IPS-11a (cell line): ENCODE results near the gene ATP13A2.
A peak's percentile ranks its signal among the peaks of the same experiment; 100 is the strongest.

Experiments
- H3K4me3 ChIP-seq: one replicate; pipeline ENCODE4 v1.5.1; 2013; ENCODE audit warnings: low read depth, low read length, control low read depth

ATP13A2 gene

DNA sequence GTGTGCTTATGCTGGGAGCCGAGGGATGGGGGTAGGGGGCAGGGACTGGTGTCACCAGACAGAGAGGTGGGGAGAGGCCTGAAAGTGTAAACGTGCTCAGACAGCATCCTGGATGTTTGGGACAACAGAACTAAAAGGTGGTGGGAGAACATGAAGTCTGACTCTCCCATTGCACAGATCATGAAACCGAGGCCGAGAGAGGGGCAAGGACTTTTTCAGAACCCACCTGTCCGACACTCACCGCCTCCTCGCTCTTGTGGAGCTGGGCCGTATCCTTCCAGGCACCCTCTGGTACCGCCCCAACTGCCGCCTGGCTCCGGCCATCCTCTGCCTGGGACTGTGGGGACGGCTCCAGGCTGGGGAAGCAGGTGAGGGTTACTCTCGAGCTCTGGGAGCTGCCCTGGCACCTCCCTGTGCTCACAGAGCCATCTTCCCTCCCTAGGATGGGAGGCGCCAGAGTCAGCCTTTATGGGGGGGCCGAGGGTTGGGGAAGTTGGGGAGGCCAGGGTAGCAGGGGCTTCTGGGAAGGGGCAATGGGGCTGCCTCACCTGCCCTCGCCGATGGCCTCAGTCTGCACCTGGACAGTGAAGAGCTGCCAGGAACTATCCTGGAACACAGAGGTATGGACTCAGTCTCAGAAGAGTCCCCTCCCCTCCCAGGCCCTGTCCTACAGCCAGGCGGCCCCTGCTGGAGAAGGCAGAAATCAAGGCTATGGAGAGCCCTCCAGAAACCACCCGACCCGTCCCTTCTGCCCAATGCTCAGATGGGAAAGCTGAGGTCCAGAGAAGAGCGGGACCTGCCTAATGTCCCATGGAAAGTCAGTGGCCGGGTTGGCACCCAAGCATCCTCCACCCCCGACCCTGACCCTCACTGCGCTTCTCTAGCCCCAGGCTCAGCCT is 7.0 kb downstream of the ATP13A2 start:
- H3K4me3 ChIP-seq, result no peak overlapping the region

- no peak overlapping the region for H3K4me3 ChIP-seq
Observed at GRCh38 chr1:17002524-17002902, 9.2 kb downstream of the ATP13A2 start.

DNA sequence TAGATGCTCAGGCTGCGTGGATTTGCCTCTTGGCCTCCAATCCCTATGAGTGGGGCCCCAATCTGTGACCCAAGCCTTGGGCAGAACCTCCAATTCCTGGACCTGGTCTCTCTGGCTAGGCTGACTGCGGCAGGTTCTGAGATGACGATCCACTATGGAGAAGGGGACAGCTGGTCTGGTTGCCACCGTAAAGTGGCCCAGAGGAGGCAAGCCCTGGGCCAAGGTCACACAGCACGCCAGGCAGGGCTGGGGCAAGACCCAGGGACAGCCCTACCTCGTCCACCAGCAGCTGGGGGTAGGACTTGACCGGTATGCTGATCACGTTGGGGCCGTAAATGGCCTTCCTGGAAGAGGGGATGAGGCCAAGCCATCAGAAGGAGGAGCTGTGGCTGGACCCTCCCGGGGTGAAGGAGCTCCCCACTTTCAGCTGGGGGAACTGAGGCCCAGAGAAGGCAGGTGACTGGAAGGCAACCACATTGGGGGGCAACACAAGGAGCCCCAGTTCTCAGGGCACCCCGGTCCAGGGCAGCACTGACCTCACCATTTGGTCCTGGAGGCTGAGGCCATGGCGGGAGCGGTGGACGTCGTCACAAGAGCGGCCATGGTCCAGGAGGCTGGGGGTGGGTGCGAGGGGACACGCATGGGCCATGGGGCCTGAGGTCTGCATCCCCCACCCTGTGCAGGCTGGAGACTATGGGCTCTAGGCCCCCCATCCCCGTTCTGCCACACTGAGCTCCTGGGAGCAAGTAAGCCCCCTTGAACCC is 9.8 kb downstream of the ATP13A2 start:
- H3K4me3 ChIP-seq, result no peak overlapping the region

- H3K4me3 ChIP-seq, result no peak overlapping the region
Observed at GRCh38 chr1:16999863-17000262, 11.9 kb downstream of the ATP13A2 start.

GRCh38 chr1:16998589-16998988 is 13.1 kb downstream of the ATP13A2 start:
- no peak overlapping the region for H3K4me3 ChIP-seq

GRCh38 chr1:16996845-16997244 is 14.9 kb downstream of the ATP13A2 start:
- H3K4me3 ChIP-seq, result no peak overlapping the region

DNA sequence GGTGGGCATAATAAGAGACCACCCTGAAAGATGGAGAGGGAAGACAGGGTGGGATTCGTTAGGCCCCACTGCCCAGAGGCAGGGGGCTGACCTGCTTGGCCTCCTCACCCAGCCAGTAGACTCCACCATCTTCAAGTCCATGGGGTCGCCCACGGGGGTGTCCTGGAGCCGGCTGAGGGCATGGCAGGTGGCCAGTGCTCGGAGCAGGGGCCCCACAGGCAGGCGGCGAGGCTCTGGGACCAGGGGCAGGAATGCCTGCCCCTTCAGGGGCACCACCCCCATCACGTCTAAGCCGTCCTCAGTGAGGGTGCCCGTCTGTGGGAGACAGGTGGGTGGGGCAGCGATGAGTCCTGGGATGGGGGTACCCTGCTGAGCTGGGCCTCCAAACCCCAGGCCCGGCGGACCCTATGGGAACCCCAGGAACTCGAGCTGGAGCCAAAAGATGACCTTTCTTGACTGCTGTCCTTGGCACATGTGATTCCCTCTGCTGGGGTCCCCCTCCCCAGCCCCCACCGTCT is 18.1 kb downstream of the ATP13A2 start:
- no peak overlapping the region for H3K4me3 ChIP-seq

- no peak overlapping the region for H3K4me3 ChIP-seq
Observed at GRCh38 chr1:16992675-16993074, 19.1 kb downstream of the ATP13A2 start.

DNA sequence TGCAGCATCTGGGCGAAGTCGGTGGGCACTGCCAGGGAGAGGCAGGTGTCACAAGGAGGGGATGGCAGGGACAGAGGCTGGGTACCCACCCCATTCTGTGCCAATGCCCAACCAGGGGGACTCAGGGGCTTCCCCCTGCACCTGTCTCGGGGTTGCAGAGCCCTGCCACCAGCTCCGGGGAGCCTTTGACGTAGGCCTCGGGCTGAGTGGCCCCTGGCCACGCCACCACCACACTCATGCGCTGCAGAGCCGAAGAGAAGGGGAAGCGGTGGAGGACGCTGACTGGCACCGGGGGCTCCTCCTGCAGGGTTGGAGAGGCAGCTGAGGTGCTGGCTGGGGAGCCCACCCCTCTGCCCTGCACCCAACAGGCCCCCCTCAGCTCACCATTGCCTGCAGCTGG is 19.6 kb downstream of the ATP13A2 start:
- no peak overlapping the region for H3K4me3 ChIP-seq

DNA sequence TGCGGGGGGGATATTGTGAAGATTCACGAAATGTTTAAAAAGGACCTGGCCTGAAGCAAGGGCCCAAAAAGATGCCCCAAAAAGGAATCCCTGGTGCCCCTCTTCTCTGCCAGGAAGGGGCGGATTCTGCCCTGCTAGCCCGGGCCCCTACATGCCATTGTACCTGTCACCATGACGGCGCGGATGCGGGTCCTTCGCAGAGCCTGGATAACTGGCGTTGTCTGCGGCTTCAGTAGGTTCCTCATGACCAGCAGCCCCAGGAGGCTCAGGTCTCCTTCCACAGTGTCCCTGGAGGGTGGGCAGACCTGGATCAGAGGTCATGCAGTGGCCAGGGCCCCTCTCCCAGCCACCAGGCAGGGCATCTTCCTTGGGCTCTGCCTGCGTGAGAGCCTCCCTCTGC is 20.2 kb downstream of the ATP13A2 start:
- H3K4me3 ChIP-seq, result no peak overlapping the region

- H3K4me3 ChIP-seq, result no peak overlapping the region
Observed at GRCh38 chr1:16989676-16990391, 21.9 kb downstream of the ATP13A2 start.

- H3K4me3 ChIP-seq, result no peak overlapping the region
Observed at GRCh38 chr1:16988210-16988609, 23.5 kb downstream of the ATP13A2 start.

DNA sequence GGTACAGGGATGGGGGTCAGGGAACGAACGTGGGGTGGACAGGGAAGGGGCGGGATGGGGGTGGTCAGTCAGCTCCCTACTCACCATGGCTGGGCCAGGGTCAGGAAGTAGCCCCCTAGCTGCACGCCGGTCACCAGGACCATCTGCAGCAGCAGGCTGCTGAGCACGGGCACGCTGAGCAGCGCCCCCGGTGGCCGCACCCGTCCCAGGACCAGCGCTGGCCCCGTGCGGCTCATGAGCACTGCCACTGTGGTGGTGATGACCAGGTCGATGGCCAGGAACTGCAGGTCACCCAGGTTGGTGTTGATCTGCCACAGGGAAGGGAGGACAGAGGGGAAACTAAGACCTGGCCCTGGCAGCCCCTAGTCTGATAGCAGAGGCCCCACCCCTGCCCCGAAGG is 24.8 kb downstream of the ATP13A2 start:
- H3K4me3 ChIP-seq, result no peak overlapping the region

DNA sequence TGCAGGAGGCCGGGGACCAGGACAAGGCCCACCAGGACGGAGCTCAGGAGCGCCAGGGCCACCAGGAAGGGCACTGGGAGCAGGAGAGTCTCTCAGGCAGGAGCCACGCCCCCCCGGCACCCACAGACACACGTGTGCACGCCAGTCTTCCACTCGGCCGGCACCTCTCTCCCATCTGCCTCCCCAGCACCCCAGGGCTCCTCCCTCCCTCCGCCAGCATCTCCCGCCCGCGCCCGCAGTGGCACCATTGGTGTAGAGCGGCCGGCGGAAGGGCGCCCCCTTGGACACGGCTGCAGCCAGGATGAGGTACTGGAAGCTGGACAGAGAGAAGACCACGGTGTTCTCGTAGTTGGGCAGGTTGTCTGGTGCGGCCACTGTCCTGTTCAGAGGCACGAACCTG is 25.2 kb downstream of the ATP13A2 start:
- H3K4me3 ChIP-seq, result no peak overlapping the region

DNA sequence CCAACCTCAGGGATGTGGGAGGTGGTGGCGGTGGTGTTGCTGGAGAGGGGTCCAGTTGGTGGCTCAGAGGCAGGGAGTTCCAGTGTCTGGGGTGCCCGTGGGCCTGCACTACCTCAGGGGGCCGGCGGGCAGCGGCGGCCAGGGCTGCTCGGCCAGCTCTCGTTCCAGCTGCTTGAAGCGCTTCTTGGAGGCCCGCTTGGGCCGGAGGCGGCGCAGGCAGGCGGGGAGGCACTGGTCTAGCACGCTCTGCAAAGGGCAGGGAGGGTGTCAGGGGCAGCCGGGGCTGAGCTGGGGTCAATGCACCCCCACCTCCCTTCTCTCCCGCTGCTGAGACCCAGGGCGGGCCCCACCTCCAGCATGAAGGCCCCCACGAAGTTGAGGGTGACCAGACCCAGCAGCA is 25.6 kb downstream of the ATP13A2 start:
- no peak overlapping the region for H3K4me3 ChIP-seq

GRCh38 chr1:16984717-16985116 is 27.0 kb downstream of the ATP13A2 start:
- H3K4me3 ChIP-seq, result no peak overlapping the region

- no peak overlapping the region for H3K4me3 ChIP-seq
Observed at GRCh38 chr1:16983649-16984048, 28.1 kb downstream of the ATP13A2 start.

DNA sequence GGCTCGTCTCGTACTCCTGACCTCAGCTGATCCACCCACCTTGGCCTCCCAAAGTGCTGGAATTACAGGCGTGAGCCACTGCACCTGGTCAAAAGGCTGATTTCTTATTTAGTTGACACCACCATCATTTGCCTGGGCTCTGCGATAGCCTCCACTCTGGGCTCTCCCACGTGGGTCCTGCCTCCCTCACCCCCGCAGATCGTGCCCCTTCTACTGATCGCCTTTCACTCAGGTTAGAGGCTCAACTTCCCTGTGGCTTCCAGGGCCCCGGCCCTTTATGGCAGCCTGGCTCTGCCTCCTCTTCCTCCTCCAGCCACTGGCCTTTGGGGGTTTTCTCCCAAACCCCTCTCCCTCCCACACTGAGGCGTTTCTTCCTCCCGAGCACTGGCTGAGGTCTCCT is 28.8 kb downstream of the ATP13A2 start:
- H3K4me3 ChIP-seq, result no peak overlapping the region

GRCh38 chr1:16981269-16981849 is 30.4 kb downstream of the ATP13A2 start:
- no peak overlapping the region for H3K4me3 ChIP-seq

- H3K4me3 ChIP-seq, result peak within 1 kb of the TSS; percentile 38
Observed at GRCh38 chr1:16980473-16981268, 31.1 kb downstream of the ATP13A2 start, which contains the start of gene MFAP2. TSS of gene MFAP2 (minus strand) at chr1:16980620. CDS start at chr1:16978273, 2,347 bp downstream.
